ENCODE results near the gene ARHGAP10.

The ARHGAP10 gene

DNA sequence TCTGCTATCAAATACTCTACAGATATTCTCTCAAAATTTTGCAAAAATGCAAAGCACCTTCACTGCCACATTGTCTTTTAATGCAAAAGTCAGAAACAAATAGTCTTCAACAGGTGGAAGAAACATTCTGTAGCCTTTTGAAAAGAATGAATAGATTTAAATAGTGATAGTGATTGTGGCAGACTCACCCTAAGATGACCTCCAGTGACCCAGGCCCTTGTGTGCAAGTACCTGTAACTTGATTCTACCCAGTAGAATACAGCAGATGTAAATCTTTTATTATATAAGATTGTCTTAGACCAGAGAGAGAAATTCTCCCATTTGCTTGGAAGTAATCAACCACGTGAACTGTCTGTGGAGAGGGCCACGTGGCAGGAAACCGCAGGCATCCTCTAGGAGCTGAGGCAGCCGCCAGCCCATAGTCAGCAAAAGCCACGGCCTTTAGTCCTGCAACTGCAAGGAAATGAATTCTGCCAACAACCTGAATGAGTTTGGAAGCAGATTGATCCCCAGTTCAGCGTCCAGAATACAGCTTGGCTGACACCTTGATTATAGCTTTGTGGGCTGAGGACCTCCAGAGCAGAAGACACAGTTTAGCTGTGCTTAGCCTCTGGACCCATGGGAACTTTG, 272.5 kb downstream of the ARHGAP10 start:
- DNase-seq, result no peak

DNA sequence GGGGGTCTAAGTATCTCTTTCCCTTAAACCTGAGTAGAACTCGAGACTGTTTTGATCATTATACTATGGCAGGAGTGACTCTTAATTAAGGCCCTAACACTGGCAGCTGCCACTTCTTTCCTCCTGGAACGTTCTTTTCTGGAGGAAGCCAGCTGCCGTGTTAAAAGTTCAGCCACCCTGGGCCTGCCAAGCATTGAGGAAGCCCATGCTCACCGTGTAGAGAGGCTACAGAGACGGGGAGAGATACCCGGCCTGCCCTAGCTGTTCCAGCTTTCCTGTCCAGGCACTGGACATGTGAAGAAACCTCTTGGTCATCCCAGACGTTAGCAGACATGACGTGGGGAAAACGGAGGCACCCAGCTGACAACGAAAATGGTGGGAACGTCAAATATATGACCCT, 274.1 kb downstream of the ARHGAP10 start:
- DNase-seq, result no peak

DNA sequence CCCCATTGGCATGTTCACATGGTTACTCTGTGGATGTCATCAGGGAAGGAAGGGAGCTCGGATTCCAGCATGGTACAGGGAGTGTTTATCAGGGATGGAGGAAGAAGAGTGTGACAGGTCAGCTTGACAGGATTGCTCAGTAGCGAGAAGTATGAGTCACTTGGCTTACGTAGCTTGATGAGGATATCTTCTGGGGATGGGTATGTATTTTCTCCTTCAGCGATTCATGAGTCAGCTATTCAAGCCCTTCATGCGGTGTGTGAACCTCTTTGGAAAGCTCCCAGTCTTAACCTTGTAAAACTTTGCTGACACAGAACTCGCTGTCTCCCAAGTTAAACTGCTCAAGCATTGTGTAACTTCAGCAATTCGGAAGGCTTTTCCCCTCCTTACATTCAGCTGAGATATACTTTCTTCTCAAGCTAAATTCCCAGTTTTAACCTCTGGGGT, 275.4 kb downstream of the ARHGAP10 start:
- DNase-seq, result no peak

DNA sequence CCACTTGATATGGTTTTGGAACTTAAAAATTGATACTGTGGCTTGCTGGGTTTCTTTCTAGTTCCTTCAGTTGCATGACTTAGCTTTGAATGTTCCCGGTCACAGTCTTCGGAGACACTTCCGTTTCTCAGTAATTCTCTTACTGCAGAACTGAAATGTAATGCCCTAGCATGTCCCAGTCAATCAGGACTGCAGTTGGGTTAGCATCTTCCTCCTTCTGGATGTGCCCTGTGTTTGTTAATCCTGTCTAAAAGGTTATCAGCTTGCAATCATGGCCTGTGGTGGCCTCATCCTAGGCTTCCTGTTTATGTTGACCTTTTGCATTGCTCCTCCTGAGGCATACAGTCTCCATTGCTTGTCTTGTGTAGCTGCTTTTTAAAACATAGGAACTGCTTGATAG, 275.9 kb downstream of the ARHGAP10 start:
- no peak for DNase-seq

DNA sequence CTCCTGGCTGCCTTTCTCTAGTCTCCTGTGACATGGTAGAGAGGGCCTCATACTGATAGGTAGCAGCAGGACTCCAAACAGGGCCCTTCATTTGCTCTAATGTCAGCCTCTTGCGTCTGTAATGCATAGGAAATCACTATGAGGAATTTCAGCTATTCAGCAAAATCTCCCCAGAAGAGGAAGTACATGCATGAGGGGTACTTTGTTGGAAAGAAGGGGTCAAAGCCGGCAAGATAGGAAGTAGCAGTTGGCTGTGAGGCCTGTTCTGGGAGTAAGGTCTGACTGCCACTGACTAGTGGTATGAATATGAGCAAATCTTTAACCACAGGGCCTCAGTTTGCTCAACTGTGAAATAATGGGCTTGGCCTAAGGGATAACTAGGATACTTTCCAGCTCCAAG, 283.2 kb downstream of the ARHGAP10 start:
- no peak for DNase-seq

DNA sequence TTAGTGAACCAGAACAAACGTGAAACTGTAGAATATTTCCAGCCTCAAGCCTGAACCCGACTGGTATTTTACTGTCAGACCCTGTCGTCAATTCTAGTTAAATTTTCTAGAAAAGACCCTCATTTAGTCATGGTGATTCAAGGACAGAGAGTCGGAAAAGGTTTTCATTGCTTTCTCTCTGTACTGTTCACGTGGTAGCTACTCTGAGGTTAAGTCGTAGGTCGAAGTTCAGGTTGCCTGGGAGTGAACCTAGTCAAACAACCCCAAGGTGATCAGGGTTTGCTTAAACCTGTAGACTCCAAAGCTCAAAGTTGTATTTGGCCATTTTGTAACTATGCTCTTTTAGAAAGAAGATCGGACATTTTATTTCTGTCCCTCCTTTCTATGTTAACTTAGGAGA, 283.6 kb downstream of the ARHGAP10 start:
- DNase-seq, result no peak

DNA sequence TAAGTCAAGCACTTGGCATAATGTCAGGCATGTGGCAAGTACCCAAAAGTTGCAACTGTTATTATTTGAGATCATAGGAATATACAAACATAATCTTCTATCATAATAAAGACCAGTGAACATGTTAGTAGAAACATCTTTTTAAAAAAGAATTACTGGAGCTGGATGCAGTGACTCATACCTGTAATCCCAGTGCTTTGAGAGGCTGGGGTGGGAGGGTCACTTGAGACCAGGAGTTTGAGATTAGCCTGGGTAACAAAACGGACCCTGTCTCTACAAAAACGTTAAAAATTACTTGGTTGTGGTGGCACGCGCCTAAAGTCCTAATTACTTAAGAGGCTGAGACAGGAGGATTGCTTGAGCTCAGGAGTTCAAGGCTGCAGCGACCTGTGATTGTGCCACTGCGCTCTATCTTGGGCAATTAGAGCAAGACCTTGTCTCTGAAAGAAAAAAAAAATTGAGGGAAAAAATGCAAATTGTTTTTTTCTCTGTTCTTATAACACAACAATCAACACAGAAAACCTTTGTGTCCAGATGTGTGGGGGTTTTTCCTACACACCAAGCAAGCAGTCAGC, 284.3 kb downstream of the ARHGAP10 start:
- DNase-seq, result no peak

DNA sequence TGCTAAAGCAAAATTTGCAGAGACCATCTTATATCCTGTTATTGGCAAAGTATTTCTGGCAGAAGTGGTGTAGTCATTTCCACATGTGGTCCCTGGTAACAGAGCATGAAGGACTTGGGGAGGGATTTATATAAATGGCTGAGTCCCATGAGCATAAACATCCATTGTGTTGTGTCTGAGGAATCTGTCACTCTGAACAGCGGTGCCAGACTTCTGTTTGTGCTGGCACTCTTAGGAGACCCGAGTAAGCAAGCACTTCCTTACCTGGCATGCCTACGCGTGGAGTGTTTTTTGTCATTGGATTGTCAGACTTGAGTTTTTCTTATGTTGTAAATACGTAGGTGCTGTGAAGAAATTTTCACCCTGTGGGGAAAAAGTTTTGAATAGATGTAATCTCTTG, 285.9 kb downstream of the ARHGAP10 start:
- DNase-seq, result no peak

DNA sequence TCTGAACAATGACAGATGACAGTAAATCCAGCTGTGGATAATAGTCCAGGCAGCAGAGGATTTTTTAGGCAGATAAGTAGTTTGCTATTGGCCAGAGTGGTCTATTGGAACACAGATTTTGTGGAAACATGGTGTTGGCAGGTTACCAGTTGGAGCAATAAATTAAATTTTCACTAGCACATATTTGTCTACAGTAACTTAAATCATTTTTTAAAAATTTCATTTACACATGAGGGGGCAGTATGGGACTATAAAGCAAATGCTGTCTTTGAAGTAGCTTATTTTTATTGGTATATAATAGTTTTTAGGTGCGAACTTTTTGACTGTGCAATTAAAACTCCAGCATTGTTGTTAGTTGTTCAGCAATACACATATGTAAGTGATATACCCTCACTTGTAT, 289.8 kb downstream of the ARHGAP10 start:
- DNase-seq, result no peak

DNA sequence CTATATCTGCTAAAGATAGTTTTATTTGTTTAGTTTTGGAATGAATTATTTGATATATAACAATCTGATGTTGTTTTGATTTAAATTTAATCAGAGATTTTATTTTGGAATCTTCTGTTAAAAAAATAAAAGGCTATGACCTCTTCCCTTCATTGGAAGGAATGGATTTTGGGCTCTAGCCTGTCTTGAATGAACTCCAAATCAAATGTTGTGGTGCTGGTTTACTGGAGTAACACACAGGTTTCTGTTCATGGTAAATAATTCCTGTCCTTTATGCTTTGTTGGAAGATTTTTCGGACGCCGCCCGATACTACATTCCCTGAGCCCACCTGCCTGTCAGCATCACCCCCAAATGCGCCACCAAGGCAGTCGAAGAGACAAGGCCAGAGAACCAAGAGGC, 291.1 kb downstream of the ARHGAP10 start:
- DNase-seq, result no peak

DNA sequence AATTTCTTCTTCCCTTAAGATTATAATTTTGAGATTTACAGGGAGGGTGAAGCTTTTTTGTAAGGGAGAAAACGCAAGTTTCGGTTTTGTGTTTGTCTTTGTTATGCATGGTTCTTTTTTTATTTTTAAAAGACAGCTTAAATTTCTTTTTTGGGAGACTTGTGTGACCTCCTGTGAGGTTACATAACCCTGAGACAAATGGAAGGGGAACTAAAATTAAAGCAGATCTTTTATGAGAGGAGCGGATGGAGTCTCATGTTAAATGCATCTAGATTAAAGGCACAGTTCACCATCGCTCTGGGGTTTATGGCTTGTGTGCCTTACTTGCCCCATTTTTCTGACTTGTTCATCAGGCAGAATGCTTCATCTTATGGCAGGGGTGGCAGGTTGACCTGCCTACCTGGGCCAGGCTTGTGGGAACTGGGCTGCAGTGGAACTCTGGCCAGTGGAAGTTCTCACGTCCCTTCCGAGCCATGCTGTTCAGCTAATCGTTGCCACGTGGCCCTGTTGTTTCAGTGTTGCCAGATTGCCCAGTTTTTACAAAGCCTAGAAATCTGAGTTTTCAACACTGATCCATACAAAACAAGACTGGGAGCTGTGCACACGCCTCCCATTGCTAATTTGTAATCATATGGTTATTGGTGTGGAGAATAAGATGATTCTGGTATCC, 291.8 kb downstream of the ARHGAP10 start:
- DNase-seq, result no peak

DNA sequence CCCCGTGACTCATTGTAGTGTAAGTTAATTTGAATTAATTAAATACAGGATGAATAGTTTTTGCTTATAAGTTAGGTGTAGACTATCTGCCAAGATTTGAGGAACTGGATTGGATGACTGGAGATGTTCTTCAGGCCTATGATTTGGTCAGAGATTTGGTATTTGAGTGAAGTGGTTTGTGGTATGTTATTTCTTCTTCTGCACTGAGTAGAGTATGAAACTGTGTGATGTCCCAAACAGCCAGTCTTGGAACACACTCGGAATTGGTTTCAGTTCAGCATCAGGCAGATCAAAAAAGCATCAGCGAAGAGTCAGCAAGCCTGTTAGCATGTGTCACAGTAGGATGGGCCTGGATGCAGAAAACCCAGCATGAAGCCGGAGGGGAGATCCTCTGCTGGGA, 294.1 kb downstream of the ARHGAP10 start:
- DNase-seq, result no peak

DNA sequence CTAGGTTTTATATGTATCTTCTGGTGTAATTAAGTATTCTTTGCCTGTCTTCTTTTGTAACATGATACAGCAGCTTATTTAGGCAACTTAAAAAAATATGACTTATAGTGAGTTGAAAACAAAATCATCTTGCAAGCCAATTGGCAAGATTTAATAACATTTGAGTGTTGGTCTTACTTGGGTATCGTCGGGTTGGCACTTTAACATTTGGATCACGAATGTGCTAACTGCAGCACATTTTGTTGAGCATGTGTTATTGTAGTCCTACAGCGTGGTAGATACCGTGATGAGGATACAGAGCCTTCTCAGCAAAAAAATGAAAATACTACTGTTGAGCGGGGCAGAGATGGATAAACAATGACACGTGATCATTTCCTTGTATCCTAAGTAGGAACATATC, 295.3 kb downstream of the ARHGAP10 start:
- no peak for DNase-seq

DNA sequence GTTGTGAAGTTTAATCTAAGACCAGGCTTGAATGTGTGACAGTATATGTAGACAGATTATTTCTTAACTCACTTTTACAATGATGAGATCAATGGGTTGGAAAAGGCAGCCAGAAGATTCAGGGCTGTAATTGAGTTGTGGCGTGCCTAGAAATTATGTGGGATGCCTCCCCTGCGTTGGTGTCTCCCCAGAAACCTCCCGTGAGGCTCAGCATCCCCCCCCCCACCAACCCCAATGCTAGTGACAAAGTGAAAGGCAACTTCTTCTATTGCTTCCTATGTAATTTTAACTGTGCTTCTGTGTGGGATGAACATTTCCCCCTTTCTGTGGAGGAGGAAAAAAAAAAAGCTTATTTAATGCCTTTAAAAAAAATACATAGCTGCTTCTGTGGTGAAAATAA, 297.9 kb downstream of the ARHGAP10 start:
- no peak for DNase-seq

DNA sequence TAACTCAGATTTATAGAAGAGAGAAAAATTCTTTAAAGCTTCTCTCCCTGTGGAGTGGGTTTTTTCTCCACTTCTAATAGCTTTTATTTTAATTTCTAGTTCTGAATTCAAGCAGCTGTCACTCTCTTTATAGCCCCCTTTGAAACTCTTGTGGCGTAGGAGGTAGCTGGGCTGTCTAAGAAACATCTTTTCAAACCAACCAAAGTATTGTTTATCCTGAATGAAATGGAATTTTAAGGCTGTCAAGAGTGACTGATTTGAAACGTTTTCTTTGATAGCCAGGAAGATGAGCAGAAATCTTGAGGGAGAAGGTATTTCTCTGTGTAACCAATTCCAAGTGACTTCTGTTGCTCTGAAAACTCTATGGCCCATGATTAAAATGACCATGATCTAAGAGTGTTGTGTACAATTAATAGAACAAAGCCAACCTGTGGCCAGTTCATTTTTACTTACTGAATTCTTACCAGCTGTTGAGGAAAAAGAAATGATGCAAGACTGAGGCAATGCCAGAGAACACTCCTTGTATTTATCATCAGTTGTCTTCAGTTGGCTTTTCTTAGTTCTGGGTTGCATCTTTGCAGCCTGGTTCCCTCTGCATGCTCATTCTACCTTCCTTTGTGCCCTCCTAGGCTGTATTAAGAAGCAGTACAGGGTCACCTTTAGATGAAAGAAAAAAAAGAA, 298.4 kb downstream of the ARHGAP10 start:
- no peak for DNase-seq

DNA sequence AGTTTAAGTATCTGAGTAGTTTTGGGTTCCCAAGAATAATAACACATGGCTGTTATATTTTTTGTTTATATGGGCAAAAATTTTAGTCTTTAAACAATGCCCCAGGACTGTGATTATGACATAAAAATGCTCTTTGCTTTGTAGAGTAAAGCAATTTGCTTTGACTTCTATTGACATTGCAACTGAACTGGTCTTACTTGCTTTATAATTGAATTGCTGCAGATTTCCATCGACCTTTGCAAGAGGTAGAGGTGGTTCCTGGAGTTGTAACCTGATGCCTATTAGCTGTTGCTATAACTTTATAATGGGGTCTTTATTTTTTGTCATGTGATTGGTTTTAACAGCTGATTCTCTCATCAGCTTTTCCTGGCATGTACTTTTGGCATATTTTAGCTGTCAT, 302.9 kb downstream of the ARHGAP10 start:
- no peak for DNase-seq

DNA sequence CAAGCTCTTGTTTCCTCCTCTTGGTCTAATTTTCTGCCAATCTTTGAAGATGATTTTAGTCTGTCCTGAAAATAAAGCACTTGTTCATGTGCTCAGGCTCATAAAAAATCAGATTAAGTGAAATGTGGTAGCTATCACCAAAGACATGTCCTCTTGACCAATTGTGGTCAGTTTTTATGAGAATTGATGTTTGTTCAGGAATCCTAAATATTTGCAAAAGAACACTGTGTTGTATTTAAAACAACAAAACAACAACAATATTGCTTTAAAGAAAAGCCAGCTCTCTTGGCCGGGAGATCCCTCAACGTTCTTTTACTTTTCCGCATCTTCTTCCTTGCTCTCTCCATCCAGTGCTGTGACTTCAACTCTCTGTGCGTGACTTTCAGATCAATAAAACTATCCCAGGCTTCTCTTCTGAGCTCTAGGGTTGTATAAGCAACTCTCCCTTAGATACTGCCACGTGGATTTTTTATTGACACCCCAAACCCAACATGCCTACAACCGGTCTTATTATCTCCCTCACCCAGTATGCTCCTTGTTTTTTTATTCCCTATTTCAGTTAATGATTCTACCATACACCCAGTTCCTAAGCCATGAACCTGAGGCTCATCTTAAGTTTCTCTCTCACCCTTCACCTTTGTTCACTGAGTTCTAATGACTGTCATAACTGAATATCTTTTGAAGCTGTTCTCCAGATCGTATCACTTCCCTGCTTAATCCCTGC, 309.9 kb downstream of the ARHGAP10 start:
- no peak for DNase-seq

DNA sequence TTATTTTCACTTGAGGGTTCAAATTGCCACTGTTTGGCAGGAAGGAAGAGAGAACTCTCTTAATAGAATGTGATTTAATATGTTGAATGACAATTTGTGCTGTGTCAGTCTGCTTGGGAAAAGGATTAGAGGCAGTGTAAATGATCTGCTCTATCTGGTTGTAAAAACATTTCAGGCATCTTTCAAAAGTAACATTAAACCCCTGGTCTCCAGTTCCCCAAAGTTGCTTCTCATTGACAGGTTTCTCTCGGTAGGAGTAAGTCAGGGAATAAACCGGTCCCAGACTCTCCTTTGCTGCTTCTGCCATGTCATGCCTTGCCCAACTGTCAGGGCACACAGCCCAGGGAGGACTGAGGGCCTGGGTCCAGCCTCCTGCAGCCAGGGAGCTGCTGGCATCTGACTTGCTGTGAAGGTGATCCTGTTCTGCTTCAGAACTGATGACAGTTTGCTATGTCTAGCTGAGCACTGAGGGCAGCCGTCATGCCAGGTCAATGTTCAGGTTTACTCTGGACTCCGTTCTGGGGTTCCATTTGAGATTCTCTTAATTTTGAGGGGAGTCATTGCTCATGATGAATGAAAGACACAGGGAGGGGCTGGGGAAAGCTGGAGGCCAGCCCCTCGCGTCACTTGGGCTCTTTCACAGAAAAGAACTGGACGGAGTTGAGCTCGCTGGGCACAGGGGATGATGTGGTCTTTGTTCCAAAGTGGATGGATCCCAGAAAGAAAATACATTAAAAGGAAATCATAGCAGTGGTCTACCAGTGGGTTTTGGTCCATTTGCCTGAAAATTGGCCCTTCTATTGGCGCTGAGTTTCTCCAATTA, 312.4 kb downstream of the ARHGAP10 start:
- no peak for DNase-seq

DNA sequence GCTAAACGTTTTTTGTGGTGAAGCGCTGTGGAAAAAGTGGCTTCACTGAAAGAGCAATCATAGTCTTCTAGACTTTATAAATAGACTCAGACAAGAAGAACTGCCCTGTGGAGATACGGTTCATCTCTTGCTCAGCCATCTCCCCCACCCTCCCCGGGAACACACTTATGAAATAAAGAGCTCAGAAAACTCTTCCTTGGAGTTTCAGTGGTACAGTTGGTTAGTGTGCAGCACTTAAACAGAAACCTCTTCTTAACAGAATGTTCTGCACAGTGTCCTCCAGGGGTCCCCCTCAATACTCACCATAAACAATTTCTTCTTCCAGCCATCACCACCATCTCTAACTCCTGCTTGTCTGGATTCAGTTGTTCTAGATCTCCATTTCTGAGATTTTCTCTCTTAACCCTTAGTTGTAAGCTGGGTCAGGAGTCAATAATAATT, 313.0 kb downstream of the ARHGAP10 start:
- DNase-seq, result no peak

DNA sequence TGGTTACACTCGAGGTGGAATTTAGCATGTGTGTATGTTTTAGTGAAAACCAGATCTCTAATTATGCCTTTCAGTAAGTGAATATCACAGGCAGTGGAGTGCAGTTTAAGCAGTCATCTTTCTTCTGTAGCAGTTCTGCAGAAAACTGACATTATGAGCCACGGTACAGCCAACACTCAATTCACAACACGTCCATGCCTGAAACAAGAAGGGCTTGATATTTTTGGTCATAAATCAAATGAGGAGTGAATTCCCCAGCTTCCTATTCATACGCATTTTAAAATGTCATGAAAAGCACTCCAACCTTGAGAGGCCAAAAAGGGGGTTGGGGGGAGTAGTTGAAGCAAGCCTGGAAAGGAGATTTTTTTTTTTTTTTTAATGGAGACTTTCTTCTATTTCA, 316.7 kb downstream of the ARHGAP10 start:
- no peak for DNase-seq

DNA sequence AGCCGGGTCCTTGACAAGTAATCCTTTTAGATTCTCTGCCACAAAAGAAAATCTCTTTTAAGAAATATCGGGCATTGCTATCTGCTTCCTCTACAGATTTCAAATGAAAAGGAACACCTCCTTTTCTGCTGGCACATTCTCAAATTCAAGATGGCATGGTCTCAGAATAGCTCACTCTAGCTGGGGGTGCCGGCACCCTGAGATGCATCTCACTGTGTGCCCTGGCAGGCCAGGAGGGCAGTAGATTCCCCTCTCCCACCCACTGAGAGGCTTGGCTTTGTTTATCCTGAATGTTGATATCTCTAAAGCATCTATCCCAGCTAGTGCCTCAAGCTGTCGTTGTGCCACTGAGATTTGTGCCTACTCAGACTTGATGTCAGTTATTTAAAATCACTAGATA, 319.5 kb downstream of the ARHGAP10 start:
- DNase-seq, result no peak

DNA sequence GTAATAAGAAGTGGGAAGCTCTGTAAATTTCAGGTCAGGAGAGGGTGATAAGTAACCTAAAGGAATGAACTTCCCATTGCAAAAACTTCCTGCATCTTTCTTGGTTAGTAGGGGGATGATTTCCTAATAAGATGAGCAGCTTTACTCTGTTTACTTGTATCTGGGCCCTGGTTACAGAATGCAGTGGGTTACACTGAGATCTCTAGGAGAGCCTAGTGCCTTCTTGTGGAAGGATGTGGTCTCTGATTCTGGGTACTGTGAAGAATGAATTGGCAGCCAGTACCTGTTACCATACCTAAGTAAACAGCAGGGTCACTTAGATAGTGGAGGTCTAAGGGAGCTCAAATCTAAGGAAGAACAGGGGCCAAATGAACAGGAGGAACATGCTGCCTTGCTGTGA, 320.6 kb downstream of the ARHGAP10 start:
- peak; percentile 57 for DNase-seq

Data from activated CD4-positive, alpha-beta T cell treated with anti-CD3 and anti-CD28 coated beads, Interleukin-10, Interleukin-2, amounts not matched to agents 100 ng/mL and 50 ng/mL, durations not matched to agents 16 hours and 8 hours (primary cell).